GM10847 (cell line): ENCODE measurements around the gene GRK5.

Source experiments
- POLR2A ChIP-seq: IDR thresholded peaks from 2 replicates; pipeline ENCODE4 v1.6.1; 2011; ENCODE audit not compliant: insufficient read length; ENCODE audit errors: extremely low read depth

GRK5 gene

DNA sequence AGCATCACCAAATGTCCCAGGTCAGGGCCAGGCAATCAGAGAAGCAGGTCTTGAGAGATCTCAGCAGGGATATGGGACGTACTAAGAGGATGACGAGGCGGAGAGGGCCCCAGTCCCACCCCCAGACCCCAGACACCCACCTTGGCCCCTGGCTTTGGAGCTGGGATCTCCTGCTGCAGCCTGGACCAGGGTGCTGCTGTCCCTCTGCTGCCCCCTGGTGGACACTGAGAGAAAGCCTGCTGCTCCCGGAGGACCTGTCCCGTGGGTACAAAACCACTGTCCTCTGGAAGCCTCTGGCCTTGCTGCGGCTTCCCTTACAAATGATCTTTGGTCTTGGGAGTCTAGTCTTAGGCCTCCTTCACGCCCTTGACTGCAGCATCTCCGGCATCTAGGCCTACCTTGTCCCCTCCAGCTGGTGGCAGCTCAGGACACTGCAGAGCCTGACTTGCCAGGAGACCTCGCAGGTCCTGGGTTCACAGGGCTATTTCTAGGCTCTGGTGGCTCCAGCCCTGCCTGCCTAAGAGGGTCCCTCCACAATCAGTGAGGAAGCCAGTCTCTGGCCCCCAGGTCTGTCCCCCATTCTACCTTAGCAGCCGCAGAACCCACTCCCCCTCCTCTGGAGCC is 238.1 kb downstream of the GRK5 start:
- TF ChIP-seq POLR2A = no peak

DNA sequence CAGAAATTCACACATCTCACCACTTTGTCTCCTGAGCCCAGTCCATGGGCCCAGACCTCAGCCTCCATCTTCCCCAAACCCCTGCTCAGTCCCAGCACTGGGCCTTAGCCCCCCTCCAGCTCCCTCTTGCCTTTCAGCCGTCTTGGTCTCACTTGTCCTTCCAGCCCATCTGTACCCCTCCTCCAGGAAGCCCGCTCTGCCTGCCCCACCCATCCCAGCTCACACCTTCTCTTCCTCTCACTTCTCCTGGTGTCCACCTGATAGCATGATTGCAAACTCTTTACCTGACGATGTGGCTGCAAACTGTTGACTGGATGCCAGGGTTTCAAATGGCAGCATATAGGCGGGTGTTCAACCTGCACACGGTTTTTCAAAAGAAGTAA is 238.6 kb downstream of the GRK5 start:
- TF ChIP-seq POLR2A = no peak

DNA sequence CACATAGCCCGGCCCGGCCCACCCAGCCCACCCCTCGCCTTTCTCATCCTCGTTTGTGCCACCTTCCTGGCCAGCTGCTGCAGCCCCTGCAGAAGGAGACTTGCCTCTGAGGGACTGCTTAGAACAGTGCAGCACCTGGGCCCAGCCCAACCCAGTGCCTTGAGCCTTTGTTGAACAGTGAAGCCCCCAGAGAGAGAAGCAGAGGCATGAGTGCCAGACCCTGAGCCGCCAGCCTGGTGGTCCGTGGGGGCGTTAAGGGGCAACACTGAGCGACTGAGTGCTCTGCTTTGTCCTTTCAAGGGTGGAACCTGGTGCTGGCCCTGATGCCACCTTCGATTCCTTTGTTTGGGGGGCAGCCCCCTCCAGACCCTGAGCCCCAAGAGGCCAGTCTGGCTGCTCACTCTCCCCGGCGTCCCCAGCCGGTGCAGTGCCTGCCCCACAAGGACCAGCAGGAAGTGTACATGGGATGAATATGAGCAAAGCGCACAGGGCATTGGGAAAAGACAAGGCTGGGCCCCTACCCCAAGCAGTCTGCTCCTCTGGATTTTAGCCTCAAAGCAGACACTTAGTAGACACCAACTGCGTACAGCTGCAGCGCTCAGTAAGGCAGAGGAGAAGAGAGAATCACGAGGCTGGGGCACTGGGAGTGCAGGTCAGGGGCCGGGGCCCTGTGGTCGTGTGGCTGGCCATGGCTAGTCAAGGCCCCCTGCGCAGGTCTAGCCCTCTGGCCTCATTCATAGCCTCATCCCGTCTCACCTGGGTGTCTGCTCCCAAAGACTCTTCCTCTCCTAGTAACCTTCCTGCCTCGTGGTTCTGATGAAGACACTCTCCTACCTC is 239.3 kb downstream of the GRK5 start:
- TF ChIP-seq POLR2A = no peak

DNA sequence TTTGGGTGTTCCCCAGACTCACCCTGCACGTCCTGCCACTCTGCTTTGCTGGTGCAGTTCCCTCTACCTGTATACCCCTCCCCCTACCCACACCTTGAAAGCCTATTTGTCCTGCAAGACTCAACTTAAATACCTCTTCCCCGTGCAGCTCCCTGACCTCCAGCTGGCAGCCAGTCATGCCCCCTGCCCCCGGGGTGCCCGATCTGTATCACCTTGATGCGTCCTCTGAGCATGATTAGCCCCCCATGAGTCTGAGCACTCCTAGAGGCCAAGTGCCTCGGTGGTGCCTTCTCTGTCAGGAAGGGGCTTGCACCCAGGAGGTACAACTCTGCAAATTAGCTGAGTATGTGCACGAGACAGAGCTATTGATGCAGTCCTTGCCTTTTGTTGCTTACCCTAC is 240.1 kb downstream of the GRK5 start:
- no peak for TF ChIP-seq POLR2A

DNA sequence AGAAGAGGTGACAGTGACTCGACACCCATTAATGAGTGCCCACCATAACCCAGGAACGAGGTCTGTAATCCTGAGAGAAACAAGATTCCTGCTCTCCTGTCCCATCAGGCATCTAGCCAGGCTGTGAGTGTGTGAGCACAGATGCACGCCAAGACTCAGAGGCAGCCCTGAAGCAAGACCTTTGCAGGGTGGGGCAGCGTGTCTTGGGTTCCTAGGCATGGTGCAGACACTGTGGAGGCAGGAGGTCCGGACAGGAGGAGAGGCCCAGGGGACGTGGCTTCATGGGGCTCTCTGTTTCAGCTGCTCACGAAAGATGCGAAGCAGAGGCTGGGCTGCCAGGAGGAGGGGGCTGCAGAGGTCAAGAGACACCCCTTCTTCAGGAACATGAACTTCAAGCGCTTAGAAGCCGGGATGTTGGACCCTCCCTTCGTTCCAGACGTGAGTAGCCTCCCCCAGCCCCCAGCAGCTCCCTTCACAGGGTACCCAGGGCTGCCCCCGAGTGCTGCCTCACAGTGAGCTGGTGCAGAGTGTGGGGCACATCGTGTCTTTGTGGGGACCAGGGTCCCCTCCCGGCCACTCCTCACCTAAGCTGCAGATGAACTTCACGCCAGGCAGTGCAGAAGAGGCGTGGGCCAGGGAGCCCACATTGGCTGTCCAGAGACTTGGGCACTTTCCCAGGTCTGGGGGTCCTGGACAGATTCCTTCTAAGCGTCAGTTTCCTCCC is 240.6 kb downstream of the GRK5 start:
- no peak for TF ChIP-seq POLR2A

DNA sequence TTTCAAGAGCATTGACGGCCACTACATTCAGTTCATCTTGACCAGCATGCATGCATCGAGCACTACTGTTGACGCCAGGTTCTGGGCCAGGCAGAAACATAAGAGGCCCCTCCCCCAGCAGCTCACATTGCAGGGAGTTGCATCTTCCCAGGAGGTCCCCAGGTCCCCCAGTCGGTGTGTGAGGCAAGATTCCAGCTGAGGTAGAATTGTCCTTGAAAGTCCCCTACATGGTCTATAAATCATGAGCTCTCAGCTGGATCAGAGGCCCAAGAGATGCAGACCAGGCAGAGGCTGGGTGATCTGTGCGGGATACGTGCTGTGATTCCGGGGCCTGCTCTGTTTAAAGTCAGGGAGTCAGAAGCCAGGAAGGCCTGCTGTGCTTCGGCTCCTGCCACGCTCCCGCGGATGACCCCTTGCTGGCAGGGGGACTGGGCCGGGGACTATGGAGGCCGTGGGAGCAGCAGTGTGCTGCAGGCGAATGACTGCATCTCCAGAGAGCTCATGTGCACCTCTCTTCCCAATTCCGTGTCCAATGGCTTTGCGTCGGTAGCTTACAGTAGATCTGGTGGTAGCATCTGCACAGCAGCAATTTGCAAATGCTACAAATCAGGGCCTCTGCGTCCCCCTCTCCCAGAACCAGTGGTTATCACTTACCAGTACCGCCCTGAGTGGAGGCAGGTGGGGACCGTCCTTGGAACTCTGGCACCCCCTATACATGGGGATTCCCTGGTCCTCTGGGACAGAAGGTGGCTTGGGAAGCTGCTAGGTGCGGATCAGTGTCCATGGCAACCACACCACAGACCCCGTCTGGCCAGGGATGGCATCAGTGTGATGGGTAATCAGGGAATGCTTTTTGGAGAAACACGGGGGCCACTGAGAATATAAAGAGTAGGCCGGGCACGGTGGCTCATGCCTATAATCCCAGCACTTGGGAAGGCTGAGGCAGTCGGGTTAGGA is 241.5 kb downstream of the GRK5 start:
- TF ChIP-seq POLR2A = no peak

DNA sequence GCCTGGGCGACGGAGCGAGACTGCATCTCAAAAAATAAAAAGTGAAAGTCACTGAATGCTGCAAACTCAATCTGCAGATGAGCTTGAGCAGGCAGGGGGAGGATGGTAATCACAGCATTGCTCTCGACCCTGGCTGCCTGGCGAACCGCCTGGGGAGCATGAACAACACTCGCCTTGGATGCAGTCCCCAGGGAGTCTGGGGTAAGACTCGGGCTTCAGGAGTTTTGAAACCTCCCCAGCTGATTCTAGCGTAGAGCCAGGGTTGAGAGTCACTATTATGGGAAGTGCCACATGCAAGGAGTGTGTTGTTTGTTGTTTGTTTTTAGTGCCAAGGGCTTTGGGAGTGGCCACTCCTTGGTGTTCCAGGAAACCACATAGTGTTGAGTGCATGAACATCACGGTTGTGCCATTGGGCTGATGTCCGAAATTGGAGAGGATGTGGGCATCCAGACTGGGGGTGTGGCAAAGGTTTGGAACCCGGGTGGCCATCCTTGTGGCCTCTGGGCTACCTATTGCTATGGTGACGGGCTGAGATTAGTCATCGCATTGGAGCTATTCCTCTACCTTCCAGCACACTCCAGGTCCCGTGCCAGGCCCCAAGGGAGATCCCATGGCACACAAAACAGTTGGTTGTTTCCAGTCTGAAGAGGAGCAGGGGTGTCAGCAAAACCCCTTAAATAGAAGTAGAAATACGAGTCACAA is 242.5 kb downstream of the GRK5 start:
- no peak for TF ChIP-seq POLR2A

DNA sequence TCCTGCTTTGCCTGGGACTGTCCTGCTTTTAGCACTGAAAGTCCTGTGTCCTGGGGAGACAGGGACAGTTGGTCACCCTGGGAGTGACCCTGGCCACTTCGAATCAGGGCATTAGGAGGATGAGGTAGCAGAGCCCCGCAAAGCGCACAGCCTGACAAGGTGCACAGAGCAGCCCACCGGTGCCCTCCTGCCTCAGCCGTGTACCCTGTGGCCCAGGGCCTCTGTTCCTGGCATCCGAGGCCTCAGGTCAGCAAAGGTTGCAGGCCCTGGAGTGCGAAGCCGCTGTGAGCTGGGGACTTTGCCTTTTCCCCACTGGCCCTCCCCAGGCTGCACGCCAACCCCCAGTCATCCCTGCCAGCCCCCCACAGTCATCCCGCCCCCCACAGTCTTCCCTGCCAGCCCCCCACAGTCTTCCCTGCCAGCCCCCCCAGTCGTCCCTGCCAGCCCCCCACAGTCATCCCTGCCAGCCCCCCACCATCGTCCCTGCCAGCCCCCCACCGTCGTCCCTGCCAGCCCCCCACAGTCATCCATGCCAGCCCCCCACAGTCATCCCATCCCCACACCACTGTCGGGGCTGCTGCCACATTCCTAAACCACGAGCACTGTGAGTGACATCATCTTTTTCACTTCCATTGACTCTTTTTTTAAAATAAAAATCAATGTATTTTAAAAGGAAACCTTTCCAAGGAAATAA is 243.4 kb downstream of the GRK5 start:
- TF ChIP-seq POLR2A = no peak

DNA sequence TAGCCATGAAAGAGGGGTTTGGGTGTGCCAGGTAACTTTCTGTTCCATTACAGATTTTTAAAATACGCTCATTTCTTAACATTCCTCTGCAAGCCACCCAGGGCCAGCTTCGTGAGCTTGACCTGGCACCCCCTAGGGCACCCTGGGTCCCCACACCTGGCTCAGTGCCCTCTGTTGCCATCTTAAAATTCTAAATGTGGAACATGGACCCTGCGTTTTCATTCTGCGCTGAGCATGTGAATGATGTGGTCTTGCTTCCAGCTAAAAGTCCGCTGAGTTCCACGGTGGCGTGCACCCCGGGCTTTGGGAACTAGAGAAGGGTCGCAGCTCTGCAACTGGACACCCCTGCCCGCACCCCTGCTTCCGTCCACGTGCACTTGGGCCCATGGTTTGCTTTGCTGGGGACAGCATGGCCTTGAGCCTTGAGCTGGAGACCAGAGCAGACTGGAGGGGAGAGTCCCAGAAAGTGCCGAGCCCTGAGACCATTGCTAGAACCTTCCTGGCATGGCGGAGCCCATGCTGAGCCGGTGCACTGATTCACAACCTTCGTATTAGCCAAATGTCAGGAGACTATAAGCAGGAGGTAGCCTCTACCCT is 244.0 kb downstream of the GRK5 start:
- TF ChIP-seq POLR2A = no peak

DNA sequence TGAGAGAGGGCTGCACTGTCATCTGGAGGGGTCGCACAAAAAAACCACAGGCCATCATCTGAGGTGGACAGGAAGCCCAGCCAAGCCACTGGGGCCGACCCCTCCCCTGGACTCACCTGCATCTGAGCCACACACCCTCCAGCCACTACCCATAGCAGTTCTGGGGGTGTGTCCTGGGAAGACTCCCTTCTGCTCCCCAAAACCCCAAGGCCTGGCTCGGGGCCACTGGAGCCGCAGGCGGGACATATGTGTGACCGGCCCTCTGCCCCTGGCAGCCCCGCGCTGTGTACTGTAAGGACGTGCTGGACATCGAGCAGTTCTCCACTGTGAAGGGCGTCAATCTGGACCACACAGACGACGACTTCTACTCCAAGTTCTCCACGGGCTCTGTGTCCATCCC is 245.0 kb downstream of the GRK5 start:
- TF ChIP-seq POLR2A = no peak

DNA sequence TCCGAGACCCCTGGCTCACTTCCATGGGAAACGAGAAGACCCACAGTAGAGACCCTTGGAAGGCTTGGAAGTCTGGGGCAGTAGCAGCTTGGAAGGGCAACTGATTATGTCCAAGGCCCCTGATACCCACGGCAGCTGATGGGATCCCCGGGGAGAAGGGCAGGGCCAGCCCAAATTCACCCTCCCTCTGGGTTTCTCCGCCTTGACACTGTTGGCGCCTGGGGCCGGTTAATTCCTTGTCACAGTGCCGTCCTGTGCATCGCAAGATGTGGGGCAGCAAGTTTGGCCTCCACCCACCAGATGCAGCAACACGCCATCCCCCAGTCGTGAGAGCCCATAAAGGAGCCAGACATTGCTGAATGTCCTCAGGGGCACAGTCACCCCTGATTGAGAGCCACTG is 245.9 kb downstream of the GRK5 start:
- no peak for TF ChIP-seq POLR2A

DNA sequence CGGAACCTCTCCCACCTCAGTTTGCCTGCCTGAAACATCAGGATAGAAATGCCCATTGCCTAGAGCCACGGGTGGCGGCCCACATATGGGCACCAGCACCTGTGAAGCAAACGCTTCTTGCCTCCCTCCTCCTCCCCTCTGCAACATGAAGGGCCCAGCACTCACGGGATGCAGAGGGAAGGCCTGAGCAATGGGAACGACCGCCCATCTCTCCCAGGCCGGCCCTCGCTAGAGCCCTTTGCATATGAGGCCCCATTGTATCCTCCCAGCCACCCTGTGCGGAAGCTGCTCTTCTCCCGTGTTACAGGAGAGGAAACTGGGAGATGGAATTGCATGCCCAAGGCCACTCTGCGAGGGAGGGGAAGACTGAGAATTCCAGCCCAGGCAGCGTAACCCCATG is 246.9 kb downstream of the GRK5 start:
- no peak for TF ChIP-seq POLR2A

DNA sequence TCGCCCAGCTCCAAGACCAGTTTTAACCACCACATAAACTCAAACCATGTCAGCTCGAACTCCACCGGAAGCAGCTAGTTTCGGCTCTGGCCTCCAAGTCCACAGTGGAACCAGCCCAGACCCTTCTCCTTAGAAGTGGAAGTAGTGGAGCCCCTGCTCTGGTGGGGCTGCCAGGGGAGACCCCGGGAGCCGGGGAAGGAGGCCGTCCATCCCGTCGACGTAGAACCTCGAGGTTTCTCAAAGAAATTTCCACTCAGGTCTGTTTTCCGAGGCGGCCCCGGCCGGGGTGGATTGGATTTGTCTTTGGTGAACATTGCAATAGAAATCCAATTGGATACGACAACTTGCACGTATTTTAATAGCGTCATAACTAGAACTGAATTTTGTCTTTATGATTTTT is 247.6 kb downstream of the GRK5 start:
- TF ChIP-seq POLR2A = no peak
